Ovary (tissue), 3 donors: ENCODE data around the gene VPS37D.

Experiments
- CTCF ChIP-seq, 3 donors: fragments of 450-650 bp in 2 of 3; fragments of 200-600 bp in 1 of 3; IDR thresholded peaks; one replicate each; pipeline versions ENCODE4 v1.5.1 to v1.8.0; 2016 to 2022; ENCODE audit warnings: antibody characterized with exemption in 3 of 3, mild to moderate bottlenecking in 1 of 3
- EP300 ChIP-seq: sonication (generic); formaldehyde crosslinking; IDR thresholded peaks from one replicate; pipeline ENCODE4 v1.6.1; 2017; ENCODE audit warnings: antibody characterized with exemption
- POLR2A ChIP-seq: fragments of 450-650 bp; IDR thresholded peaks from one replicate; pipeline ENCODE4 v1.6.1; 2017; ENCODE audit warnings: antibody characterized with exemption, mild to moderate bottlenecking, moderate library complexity
- donor health status: DM: no; HTN: no; CAD: no.

- TF ChIP-seq POLR2A (no peak), CTCF (IDR thresholded peaks at IDR 0.05) (no peak), EP300 (no peak)
These were observed 28.7 kb downstream of the VPS37D start for GRCh38 chr7:73696372-73696771.
